ENCODE measurements around the gene ZNF57.
A peak's percentile ranks its signal among the peaks of the same experiment; 100 is the strongest.
"Not testable (repeated sequence)": the region's sequence is repeated elsewhere in the genome, so short reads cannot be mapped to it uniquely, and the experiment has no call there.

The ZNF57 gene

GRCh38 chr19:2900296-2901252 is at the start of gene ZNF57:
Gene ZNF57 (plus strand): TSS chr19:2900928. CDS start chr19:2901046, 118 bp downstream.
- DNase-seq: peak; percentile 100

GRCh38 chr19:2852598-2852997 is 48.1 kb upstream of the ZNF57 start:
- DNase-seq: no peak

GRCh38 chr19:2853015-2853606 is 47.6 kb upstream of the ZNF57 start:
- no peak for DNase-seq

GRCh38 chr19:2854849-2855248 is 45.9 kb upstream of the ZNF57 start:
- no peak for DNase-seq

GRCh38 chr19:2856457-2857050 is 44.2 kb upstream of the ZNF57 start:
- no peak for DNase-seq

- no peak for DNase-seq
Measured at GRCh38 chr19:2858864-2859263, 41.9 kb upstream of the ZNF57 start.

GRCh38 chr19:2863816-2864215 is 36.9 kb upstream of the ZNF57 start:
- no peak for DNase-seq

GRCh38 chr19:2865334-2866100 is 35.2 kb upstream of the ZNF57 start:
- DNase-seq: no peak

- no peak for DNase-seq
Measured at GRCh38 chr19:2866495-2867024, 34.2 kb upstream of the ZNF57 start.

GRCh38 chr19:2867025-2867991 is 33.4 kb upstream of the ZNF57 start, which contains the start of gene ZNF556:
Gene ZNF556 (plus strand): TSS chr19:2867335. CDS start chr19:2867422, 87 bp downstream.
- DNase-seq: no peak

- DNase-seq: no peak
Measured at GRCh38 chr19:2869618-2870017, 31.1 kb upstream of the ZNF57 start.

GRCh38 chr19:2872175-2872574 is 28.6 kb upstream of the ZNF57 start:
- DNase-seq: not testable (repeated sequence)

GRCh38 chr19:2877398-2878331 is 23.1 kb upstream of the ZNF57 start:
- DNase-seq: no peak

GRCh38 chr19:2883686-2884439 is 16.9 kb upstream of the ZNF57 start:
- DNase-seq: no peak

GRCh38 chr19:2885736-2886135 is 15.0 kb upstream of the ZNF57 start:
- DNase-seq: no peak

- DNase-seq: no peak
Measured at GRCh38 chr19:2887391-2887914, 13.3 kb upstream of the ZNF57 start.

- DNase-seq: peak; percentile 66
Measured at GRCh38 chr19:2888731-2889224, 11.9 kb upstream of the ZNF57 start.

GRCh38 chr19:2890531-2890930 is 10.2 kb upstream of the ZNF57 start:
- not testable (repeated sequence) for DNase-seq

GRCh38 chr19:2896694-2897093 is 4.0 kb upstream of the ZNF57 start:
- no peak for DNase-seq

All from activated naive CD4-positive, alpha-beta T cell treated with anti-CD3 and anti-CD28 coated beads, Interleukin-2, amount 50 U/mL, for 16 hours (primary cell).